Vagina (tissue), 2 donors: Measurements from ENCODE around the gene TRAPPC1. TPM values are rescaled to one million over a fixed set of nuclear protein-coding genes. Genes with fewer than 3 reads are reported as not detected.

Experiments used
- DNase-seq, 2 donors: peaks; one replicate each; pipeline ENCODE4 v3.0.0-alpha.2; 2017; ENCODE audit errors: extremely low spot score in 2 of 2
- H3K27ac ChIP-seq: fragments of 200-600 bp; sonication (generic); one replicate; pipeline ENCODE4 v1.5.1; 2019
- H3K27me3 ChIP-seq: fragments of 200-600 bp; sonication (generic); one replicate; pipeline ENCODE4 v1.5.1; 2019
- H3K36me3 ChIP-seq, 2 donors: fragments of 200-600 bp; sonication (generic); one replicate each; pipeline ENCODE4 v1.5.1; 2017 to 2019
- H3K4me1 ChIP-seq: fragments of 200-600 bp; sonication (generic); one replicate; pipeline ENCODE4 v1.5.1; 2019
- H3K4me3 ChIP-seq, 2 donors: fragments of 200-600 bp; sonication (generic); 1 replicate in 1 of 2; 2 replicates in 1 of 2; pipeline ENCODE4 v1.5.1; 2016 to 2019
- H3K9me3 ChIP-seq: fragments of 200-600 bp; sonication (generic); one replicate; pipeline ENCODE4 v1.5.1; 2019
- POLR2A ChIP-seq, 2 donors: fragments of 450-650 bp; IDR thresholded peaks; one replicate each; pipeline ENCODE4 v1.6.1; 2017; ENCODE audit warnings: antibody characterized with exemption in 2 of 2, mild to moderate bottlenecking in 2 of 2, moderate library complexity in 2 of 2
- POLR2AphosphoS5 ChIP-seq, 2 donors: sonication (generic); formaldehyde crosslinking; IDR thresholded peaks; one replicate each; pipeline ENCODE4 v1.9.0; 2017; ENCODE audit warnings: antibody characterized with exemption in 2 of 2, mild to moderate bottlenecking in 2 of 2, low read depth in 1 of 2; ENCODE audit not compliant: insufficient read depth in 1 of 2
- intact Hi-C: fragments of 100-400 bp; cut with DNase I; formaldehyde crosslinking; loops from one replicate; pipeline ENCODE4 v1.15.1; 2023
- total RNA-seq: library from RNA; depleted of rRNA; stranded (reverse); fragments of >200 nt; gene quantifications from one replicate; pipeline ENCODE4 v1.2.3, GENCODE V29; 2016
- TF ChIP-seq, protein P1 (sequence below), 3 experiments: fragments of 450-650 bp in 2 of 3; fragments of 200-600 bp in 1 of 3; sonication (generic) in 1 of 3; IDR thresholded peaks; one replicate each; pipeline ENCODE4 v1.5.1; 2017 to 2019; ENCODE audit warnings: antibody characterized with exemption in 3 of 3, mild to moderate bottlenecking in 2 of 3, moderate library complexity in 2 of 3

The TRAPPC1 gene
- total RNA-seq, 1 donor from 2014 or later = 74.4 TPM

DNA sequence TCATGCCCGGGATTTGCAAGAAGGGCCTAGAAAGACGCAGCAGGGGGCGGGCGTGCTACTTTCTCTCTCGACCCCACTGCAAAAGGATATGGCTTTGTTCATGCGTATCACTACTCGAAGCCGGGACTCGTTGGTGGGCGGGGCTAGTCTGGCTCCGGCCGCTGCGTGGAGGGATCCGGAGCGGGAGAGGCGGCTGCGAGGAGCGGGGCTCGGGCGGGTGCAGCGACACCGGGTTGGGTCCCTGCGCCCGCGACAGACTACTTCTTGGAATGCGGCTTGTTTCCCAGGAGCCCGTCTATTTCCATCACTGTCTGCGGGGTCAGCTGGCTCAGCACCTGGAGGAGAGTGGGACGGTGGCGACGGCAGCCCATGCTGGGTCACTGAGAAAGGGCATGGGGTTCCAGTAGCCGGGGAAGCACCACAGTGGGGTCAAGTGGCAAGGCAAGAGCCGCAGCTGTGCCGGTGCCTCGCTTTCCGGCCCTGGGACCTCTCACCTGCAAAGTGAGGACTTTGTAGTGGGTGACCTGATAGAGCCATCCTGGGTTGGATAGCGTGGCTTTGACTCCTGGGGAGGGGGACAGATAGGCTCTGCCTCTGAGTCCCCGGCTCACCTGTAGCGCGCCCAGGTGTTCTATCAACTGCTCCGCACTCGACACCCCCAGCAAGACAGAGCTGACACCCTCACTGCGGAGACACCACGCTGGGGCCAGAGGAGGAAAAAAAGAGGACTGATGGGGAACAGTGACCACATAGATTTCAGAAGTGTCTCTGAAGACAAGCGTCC is 8.7 kb downstream of the TRAPPC1 start:
- peak; percentile 11 to 78 for TF ChIP-seq POLR2AphosphoS5 (IDR thresholded peaks at IDR 0.05; ENCODE audit: insufficient read depth in 1 of 2, low read depth in 1 of 2)
- TF ChIP-seq, protein P1, sequence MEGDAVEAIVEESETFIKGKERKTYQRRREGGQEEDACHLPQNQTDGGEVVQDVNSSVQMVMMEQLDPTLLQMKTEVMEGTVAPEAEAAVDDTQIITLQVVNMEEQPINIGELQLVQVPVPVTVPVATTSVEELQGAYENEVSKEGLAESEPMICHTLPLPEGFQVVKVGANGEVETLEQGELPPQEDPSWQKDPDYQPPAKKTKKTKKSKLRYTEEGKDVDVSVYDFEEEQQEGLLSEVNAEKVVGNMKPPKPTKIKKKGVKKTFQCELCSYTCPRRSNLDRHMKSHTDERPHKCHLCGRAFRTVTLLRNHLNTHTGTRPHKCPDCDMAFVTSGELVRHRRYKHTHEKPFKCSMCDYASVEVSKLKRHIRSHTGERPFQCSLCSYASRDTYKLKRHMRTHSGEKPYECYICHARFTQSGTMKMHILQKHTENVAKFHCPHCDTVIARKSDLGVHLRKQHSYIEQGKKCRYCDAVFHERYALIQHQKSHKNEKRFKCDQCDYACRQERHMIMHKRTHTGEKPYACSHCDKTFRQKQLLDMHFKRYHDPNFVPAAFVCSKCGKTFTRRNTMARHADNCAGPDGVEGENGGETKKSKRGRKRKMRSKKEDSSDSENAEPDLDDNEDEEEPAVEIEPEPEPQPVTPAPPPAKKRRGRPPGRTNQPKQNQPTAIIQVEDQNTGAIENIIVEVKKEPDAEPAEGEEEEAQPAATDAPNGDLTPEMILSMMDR (IDR thresholded peaks at IDR 0.05) = no peak
- TF ChIP-seq POLR2A (IDR thresholded peaks at IDR 0.05) = peak in 1 of 2 donors; percentile 48
- intact Hi-C loops = no loop called here
- Histone ChIP-seq H3K4me3 (peak overlapping the region; percentile 43 to 50), H3K36me3 (no peaks in the 10 kb centered on the region), H3K4me1 (peaks cover 13% of the 10 kb centered on the region), H3K27ac (peak overlapping the region; percentile 60), H3K27me3 (no peaks in the 10 kb centered on the region), H3K9me3 (no peaks in the 10 kb centered on the region)
- no peak for DNase-seq

DNA sequence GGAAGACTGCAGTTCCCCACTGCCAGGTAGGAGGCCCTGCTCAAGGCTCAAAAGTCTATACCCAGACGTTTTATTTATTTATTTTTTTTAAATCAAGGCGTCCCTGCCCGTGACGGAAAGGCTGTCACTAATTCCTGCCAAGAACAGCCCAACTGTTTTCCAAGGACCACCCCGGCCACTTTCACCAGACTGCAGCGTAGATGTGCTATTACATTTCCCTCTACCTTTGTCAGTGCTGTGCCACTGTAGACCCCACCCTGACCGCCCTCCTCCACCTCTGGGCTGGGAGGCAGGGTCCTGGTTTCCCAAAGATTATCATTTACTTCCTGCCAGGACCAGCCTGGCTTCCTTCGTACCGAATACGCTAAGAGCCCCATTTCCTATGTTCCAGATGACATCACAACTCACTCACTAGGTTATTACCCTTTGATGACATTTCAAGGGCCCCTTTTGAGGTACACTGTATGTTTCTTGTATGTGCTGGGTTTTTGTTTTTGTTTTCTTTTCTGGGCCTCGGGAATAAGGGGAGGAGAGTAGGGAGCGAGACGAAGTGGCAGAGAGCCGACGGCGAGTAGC is 9.4 kb downstream of the TRAPPC1 start:
- peak overlapping the region; percentile 60 for H3K27ac ChIP-seq
- TF ChIP-seq POLR2A (IDR thresholded peaks at IDR 0.05) = no peak
- no peaks in the 10 kb centered on the region for H3K36me3 ChIP-seq
- intact Hi-C loops = no loop called here
- no peaks in the 10 kb centered on the region for H3K9me3 ChIP-seq
- H3K4me1 ChIP-seq = peaks cover 13% of the 10 kb centered on the region
- no peak for DNase-seq
- H3K27me3 ChIP-seq = no peaks in the 10 kb centered on the region
- H3K4me3 ChIP-seq = peak overlapping the region; percentile 43 to 50

DNA sequence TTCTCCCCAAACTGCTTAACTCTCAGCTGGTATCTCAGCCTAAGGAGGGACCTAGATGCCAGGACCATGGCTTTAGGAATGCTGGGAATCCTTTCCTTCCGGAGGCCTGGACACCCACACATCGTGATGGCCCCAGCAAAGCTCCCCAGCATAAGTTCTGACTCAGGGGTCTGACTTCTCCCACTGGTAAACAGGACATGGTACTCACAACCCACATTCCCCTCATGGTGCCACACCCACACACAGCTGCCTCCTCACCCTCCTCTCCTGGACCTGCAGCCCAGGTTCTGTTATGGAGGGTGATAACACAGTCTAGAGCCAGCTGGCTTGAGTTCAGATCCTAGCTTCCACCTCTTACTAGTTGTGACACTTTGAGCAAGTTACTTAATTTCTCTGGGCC is 14.9 kb downstream of the TRAPPC1 start:
- Histone ChIP-seq H3K4me3 (peak overlapping the region; percentile 51 to 60), H3K27ac (peak overlapping the region; percentile 95), H3K27me3 (no peaks in the 10 kb centered on the region), H3K36me3 (peaks cover 0 to 3% of the 10 kb centered on the region in 2 donors), H3K4me1 (peaks cover 17% of the 10 kb centered on the region), H3K9me3 (no peaks in the 10 kb centered on the region)
- intact Hi-C loops = no loop called here
- TF ChIP-seq POLR2A (IDR thresholded peaks at IDR 0.05) (no peak), POLR2AphosphoS5 (IDR thresholded peaks at IDR 0.05; ENCODE audit: insufficient read depth in 1 of 2, low read depth in 1 of 2) (no peak)
- TF ChIP-seq, protein P1 (IDR thresholded peaks at IDR 0.05) = no peak
- no peak for DNase-seq

DNA sequence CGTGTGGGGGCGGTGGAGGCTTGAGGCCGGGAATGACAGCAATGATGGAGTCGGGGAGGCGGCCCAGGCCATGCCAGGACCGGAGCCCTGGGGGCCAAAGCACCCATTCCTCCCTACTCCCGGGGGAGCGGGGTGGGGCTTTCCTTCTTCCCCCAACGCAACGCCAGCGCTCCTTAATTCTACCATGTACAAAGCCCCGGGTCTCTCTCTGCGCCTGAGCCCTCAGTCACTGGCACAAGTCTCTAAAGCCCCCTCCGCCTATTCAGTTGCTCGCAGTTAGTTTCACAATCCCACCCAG is 15.4 kb downstream of the TRAPPC1 start:
- peaks cover 0 to 8% of the 10 kb centered on the region in 2 donors for H3K36me3 ChIP-seq
- H3K27me3 ChIP-seq = no peaks in the 10 kb centered on the region
- peak overlapping the region; percentile 95 for H3K27ac ChIP-seq
- peak overlapping the region; percentile 51 to 60 for H3K4me3 ChIP-seq
- TF ChIP-seq POLR2A (IDR thresholded peaks at IDR 0.05) (no peak), POLR2AphosphoS5 (IDR thresholded peaks at IDR 0.05; ENCODE audit: insufficient read depth in 1 of 2, low read depth in 1 of 2) (no peak)
- TF ChIP-seq, protein P1 (IDR thresholded peaks at IDR 0.05) = no peak
- intact Hi-C loops = no loop called here
- H3K9me3 ChIP-seq = no peaks in the 10 kb centered on the region
- DNase-seq = no peak
- H3K4me1 ChIP-seq = peaks cover 17% of the 10 kb centered on the region

DNA sequence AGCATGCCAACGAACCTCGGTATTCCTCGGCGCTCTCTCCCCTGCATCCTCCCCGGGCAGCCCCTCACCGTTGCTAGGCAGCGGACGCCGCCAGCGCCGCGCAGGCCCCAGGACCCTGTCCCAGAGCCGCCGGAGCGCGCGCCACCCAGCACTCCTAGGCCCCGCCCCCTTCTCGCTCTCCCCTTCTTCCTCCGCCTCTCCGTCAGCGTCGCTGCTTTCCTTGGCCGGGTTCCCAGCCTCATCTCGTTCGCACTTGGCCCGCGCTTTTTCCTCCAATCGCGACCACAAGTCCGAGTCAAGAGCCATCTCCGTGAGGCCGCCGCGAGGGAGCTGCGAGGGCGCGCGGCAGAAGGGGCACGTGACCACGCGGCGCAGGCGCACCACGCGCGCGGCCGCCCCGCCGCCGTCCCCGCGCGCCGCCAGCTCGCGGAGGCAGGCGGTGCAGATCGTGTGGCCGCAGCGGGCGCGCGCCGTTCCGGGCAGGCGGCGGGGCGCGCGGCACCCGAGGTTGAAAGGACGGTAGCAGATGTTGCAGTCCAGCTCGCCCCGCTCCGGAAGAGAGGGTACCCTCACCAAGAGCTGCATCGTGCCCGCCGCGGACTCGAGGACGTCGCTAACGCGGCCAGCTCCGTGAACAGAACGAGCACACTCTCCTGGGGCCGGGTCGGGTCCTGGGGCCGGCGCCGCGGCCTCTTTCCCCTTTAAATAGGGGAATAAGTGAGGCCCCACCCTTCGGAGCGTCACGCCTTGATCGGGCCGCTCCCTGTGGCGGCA is 15.9 kb downstream of the TRAPPC1 start, which contains the start of gene RNF227:
Gene RNF227 (minus strand): TSS at position 679 of the 774 bp plus-strand sequence. CDS start 94 bp downstream, at position 585.
- Histone ChIP-seq H3K27ac (peak within 1 kb of the TSS; percentile 95), H3K36me3 (peaks cover 0 to 13% of the 10 kb centered on the region in 2 donors), H3K9me3 (no peaks in the 10 kb centered on the region), H3K27me3 (no peaks in the 10 kb centered on the region), H3K4me1 (peaks cover 17% of the 10 kb centered on the region), H3K4me3 (peak within 1 kb of the TSS; percentile 51 to 60)
- TF ChIP-seq, protein P1 (IDR thresholded peaks at IDR 0.05) = no peak
- peak in 1 of 2 donors; percentile 48 for TF ChIP-seq POLR2A (IDR thresholded peaks at IDR 0.05)
- TF ChIP-seq POLR2AphosphoS5 (IDR thresholded peaks at IDR 0.05; ENCODE audit: insufficient read depth in 1 of 2, low read depth in 1 of 2) = peak in 1 of 2 donors; percentile 75
- peak in 1 of 2 donors; percentile 95 for DNase-seq
- intact Hi-C loops = no loop called here
